BE2C (cell line): ENCODE measurements around the gene FBLIM1.
A peak's percentile ranks its signal among the peaks of the same experiment; 100 is the strongest.

Experiments used
- DNase-seq: peaks from one replicate; pipeline ENCODE4 v3.0.0-alpha.2; 2020
- H3K27me3 ChIP-seq: fragments of 250-450 bp; sonication (Bioruptor Pico); 2 replicates; pipeline ENCODE4 v1.5.1; 2020; ENCODE audit warnings: mild to moderate bottlenecking
- H3K36me3 ChIP-seq: fragments of 250-450 bp; sonication (Bioruptor Pico); 2 replicates; pipeline ENCODE4 v1.5.1; 2020; ENCODE audit warnings: mild to moderate bottlenecking
- H3K4me1 ChIP-seq: fragments of 250-450 bp; sonication (Bioruptor Pico); 2 replicates; pipeline ENCODE4 v1.5.1; 2020
- H3K4me3 ChIP-seq: 2 replicates; pipeline ENCODE4 v1.5.1; 2011; ENCODE audit warnings: low read depth, low read length
- H3K9me3 ChIP-seq: fragments of 250-450 bp; sonication (Bioruptor Pico); 2 replicates; pipeline ENCODE4 v1.5.1; 2020
- CTCF ChIP-seq: IDR thresholded peaks from 2 replicates; pipeline ENCODE4 v1.5.1; 2012; ENCODE audit warnings: mild to moderate bottlenecking, low read depth, low read length

Gene FBLIM1

GRCh38 chr1:15733726-15734226, 24.8 kb upstream of the FBLIM1 start:
- no peak for TF ChIP-seq CTCF
- no peaks in the 10 kb centered on the region for H3K27me3 ChIP-seq
- DNase-seq = no peak
- H3K9me3 ChIP-seq = no peaks in the 10 kb centered on the region
- H3K4me1 ChIP-seq = no peaks in the 10 kb centered on the region
- peaks cover 3% of the 10 kb centered on the region; the same call in 1 of the 2 replicates for H3K36me3 ChIP-seq
- no peak overlapping the region for H3K4me3 ChIP-seq

GRCh38 chr1:15734296-15734695, 24.3 kb upstream of the FBLIM1 start:
- H3K36me3 ChIP-seq = peaks cover 3% of the 10 kb centered on the region; the same call in 1 of the 2 replicates

GRCh38 chr1:15734901-15735300, 23.7 kb upstream of the FBLIM1 start:
- H3K4me3 ChIP-seq = no peak overlapping the region
- H3K36me3 ChIP-seq = peaks cover 3% of the 10 kb centered on the region; the same call in 1 of the 2 replicates
- DNase-seq = no peak
- H3K27me3 ChIP-seq = no peaks in the 10 kb centered on the region
- H3K4me1 ChIP-seq = no peaks in the 10 kb centered on the region
- no peak for TF ChIP-seq CTCF
- no peaks in the 10 kb centered on the region for H3K9me3 ChIP-seq

More at GRCh38 chr1:15734296-15734695, 24.3 kb upstream of the FBLIM1 start:
- no peak for DNase-seq
- no peak for TF ChIP-seq CTCF
- no peaks in the 10 kb centered on the region for H3K9me3 ChIP-seq
- H3K27me3 ChIP-seq = no peaks in the 10 kb centered on the region
- no peak overlapping the region for H3K4me3 ChIP-seq
- no peaks in the 10 kb centered on the region for H3K4me1 ChIP-seq

GRCh38 chr1:15735304-15736037, 23.1 kb upstream of the FBLIM1 start:
- H3K9me3 ChIP-seq = no peaks in the 10 kb centered on the region
- no peaks in the 10 kb centered on the region for H3K4me1 ChIP-seq
- no peaks in the 10 kb centered on the region for H3K27me3 ChIP-seq
- H3K4me3 ChIP-seq = no peak overlapping the region
- no peak for TF ChIP-seq CTCF
- peaks cover 3% of the 10 kb centered on the region; the same call in 1 of the 2 replicates for H3K36me3 ChIP-seq
- DNase-seq = no peak

GRCh38 chr1:15736038-15736891, 22.3 kb upstream of the FBLIM1 start, which contains the start of gene SLC25A34:
Gene SLC25A34 (plus strand): TSS chr1:15736258. CDS start chr1:15736486, 228 bp downstream.
- Histone ChIP-seq H3K4me3 (no peak within 1 kb of the TSS), H3K9me3 (no peaks in the 10 kb centered on the region), H3K27me3 (no peaks in the 10 kb centered on the region), H3K4me1 (no peaks in the 10 kb centered on the region), H3K36me3 (peaks cover 3% of the 10 kb centered on the region; the same call in 1 of the 2 replicates)
- DNase-seq = peak; percentile 55
- no peak for TF ChIP-seq CTCF
